HG03354 (cell line): ENCODE measurements around the gene PRDM16.

ENCODE experiments used
- ATAC-seq: cut with Tn5 transposase; IDR thresholded peaks from one replicate; pipeline ENCODE4 v1.9.1; 2021; ENCODE audit warnings: mild to moderate bottlenecking; ENCODE audit not compliant: unreplicated experiment, poor library complexity, severe bottlenecking

The PRDM16 gene

DNA sequence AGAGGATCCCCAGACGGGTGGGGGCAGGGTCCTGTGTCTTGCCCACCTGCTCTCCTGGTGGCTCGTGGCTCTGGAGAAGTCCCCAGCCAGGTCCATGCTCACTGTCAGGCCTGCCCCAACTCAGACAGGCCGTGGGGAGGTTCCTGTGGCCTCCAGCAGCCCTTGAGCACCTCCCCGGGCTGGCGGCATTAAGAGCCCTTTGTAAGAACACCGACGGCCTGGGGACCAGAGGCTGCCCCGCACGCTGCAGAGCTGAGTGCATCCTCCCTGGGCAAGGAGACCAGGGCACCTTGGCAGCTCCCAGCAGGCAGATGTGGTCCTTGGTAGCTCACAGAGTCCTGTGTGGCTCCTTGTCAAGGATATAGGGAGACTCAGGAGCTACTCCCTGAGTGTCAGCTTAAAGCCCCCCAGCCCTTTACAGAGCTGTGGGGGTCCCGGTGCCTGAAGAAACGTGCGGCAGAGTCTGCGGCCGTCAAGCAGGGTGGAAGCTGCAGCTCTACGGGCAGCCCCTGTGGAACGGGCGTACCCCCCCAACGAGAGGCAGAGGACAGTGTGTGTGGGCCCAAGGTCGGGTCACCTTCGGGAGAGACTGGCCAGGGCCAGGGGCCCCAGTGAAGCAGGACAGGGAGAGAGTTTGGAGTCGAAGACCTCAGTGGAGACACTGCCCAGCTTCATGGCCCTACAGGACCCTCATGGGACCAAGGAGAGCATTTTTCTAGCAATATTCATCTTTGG lies 118.6 kb downstream of the PRDM16 start:
- no peak for ATAC-seq

DNA sequence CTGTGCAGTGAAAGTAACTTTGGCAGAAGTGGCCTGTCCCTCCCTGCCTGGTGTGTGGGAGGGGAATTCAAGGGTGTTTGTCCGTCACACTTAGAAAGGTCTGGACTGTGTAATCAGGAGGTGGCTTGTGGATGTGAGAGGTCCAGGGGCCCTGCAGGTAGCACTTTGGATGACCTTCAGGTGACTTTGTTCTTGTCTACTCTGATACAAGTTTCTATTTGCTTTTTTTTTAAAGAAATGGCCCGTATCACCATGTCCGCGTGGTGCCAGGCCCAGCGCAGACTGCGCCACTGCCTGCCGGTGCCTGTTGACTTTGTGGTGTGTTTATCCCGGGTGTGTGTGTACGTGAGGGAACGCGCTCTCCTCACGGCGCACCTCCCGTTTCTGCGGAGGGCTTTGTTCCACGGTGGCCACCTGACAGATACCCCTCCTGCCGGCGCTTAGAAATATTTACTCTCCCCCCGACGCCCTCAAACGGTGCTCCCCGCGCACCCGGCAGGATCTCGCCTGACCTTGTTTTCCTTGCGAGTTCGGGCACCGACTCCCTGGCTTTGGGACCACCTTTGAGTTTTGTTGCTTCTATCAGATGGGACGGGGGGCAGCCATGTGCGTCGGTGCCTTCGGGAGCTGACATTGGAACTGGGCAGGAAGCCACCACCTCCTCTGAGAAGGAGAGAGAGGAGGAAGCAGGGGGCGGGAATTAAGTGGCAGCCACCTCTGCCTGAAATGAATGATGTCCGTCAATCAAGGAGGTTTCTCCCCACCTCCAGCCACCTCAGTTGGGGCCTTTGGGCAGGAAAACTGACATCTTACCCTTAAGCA lies 119.4 kb downstream of the PRDM16 start:
- ATAC-seq = no peak

DNA sequence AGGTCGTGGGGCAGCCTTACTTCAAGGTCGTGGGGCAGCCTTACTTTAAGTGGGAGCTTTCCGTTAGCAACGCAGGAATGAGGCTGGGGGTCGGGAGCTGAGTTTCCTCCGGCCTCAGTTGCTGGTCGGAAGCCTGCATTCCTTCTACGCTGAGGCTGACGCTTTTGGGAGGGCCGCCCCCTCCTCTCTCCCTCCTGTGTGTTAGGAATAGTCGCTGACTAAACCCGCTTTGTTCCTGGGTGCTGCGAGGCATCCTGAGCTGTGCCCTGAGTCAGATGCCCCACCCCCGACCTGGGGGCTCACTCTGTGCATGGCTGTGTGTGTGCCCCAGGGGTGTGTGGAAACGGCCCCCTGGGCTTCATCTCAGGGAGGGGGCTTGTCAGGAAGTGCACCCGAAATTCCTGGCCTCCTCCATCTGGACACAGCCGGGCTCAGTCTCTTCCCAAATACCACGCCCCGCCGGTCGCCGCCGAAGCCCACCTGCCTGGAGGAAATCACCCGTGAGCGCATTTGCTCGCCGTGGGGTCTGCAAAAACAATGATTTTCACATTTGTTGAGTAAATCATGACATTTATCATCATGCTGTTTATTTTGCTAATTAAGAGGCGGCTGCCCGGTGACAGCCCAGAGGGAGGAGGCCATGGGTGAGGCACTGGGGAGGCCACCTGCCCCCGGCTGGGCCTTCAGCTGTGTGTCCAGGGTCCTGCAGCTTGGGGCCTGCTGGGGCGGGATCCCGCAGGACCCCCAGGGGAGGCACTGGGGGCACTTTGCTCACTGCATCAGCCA lies 121.4 kb downstream of the PRDM16 start:
- no peak for ATAC-seq

DNA sequence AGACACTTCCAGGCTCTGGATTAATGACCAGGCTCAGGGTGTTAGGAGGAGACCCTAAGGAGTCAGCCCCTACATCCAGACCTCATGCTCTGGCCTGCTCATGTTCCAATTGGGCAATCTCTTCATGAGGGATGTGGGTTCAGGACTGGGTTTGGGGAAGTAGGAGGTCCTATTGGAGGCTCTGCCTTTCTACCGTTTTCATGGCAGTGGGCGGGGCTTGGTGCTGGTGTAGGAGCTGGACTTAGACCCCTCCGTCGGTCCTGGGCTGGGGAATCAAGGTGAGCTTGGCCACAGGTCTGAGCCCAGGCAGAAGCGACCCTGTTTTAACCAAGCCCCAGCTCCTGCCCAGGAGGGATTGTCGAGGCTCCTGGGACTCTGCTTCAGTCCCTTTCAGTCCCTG lies 123.4 kb downstream of the PRDM16 start:
- no peak for ATAC-seq

DNA sequence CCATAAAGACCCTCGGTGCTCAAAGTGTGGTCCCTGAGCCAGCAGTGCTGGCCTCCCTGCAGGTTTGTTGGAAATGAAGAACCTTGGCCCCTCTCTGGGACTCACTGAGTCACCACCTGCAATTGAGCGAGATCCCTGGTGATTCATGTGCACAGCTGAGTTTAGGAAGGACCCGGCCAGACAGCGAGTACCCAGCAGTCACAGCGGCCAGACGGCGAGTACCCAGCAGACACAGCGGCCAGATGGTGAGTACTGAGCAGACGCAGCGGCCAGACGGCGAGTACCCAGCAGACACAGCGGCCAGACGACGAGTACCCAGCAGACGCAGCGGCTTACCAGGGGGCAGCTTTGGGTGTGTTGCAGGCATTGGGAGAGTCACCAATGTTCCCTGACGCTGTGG lies 123.8 kb downstream of the PRDM16 start:
- ATAC-seq = no peak

DNA sequence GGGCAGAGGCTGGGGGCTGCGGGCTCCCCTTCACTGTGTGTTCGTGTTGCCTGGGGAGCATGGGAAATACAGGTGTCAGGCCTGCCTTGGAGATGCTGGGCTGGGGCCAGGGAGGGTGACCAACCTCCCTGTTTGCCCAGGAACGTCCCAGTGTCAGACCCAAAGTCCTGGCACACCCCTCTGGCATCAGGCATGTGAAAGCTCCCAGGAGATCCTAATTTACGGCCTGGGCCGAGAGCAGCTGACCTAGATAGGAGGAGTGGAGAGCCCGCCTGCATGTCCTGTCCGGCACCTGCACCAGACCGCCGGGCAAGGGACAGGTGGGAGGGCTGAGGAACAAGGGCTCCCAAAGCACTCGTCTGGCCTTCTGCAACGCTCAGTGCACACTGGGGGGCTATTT lies 124.8 kb downstream of the PRDM16 start:
- ATAC-seq = no peak

DNA sequence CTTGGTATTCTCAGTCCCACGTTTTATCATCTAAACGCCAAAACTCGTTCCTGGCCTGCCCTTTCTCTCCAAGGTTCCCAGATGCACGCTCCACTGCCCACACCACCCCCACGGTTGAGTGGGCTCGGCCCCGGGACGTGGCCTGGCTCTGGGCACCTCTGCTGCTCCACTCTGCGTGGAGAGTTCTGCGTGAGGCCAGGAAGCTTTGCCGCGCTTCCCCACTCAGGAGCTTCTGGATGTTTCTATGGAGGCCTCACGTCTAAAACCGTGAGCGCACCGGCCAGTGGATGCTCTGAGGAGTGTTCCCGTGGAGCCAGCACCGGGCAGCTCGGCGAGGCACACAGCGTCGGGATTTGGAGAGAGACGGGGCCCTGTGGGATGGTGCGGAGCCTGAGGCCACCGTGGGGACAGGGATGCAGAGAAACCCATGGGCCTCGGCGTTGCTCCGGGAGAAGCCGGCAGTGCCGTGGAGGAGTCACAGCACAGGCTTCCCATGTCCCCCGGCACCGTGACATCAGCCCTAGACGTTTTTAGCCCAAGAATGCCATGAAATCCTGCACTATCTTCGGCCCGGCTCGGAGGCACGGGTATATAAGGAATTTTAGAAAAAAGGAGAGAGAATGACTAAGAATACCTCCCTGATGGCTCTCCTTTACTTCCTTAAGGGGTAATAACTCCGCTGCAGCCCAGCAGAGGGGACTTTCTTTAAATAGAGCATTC lies 125.9 kb downstream of the PRDM16 start:
- ATAC-seq = no peak

DNA sequence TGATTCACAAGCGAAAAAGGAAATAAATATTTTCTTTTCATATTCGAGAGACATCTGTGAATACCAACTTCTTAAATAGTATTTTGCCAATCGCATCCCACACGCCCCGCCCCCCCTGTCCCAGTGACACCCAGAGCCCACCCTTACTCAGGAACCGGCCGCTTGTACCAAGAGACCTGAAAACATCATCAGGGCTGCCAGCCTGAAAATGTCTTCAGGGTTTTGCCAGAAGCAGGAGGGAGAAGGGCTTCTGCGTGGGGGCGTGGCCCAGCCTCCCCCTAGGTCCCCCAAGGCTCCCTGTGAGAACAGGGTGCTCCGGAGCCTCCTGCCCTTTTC lies 126.4 kb downstream of the PRDM16 start:
- ATAC-seq = no peak

DNA sequence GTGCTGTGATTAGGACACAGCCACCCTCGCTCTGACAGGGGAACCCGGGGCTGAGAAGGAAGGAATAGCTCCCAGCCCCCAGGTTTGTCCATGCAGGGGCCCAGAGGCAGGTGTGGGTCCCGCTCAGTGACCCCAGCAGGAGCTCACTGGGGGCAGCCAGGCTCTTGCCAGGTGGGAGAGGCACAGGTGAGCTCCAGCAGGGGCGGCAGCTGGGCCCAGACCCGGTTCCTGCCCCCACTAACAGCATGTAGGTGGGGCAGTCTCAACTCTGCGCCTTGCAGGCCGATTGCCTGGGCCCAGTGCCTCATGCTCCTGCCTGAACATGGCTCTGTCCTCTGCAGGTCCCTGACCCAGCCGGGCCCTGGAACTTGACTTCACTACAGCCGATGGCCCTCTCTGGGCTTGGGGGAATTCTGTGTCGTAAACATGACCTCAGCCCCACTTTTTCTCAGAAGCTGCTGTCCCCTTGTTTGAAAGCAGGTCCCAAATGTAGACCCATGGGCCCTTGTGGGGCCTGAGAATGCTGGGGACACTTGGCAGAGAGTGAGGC lies 127.0 kb downstream of the PRDM16 start:
- no peak for ATAC-seq

DNA sequence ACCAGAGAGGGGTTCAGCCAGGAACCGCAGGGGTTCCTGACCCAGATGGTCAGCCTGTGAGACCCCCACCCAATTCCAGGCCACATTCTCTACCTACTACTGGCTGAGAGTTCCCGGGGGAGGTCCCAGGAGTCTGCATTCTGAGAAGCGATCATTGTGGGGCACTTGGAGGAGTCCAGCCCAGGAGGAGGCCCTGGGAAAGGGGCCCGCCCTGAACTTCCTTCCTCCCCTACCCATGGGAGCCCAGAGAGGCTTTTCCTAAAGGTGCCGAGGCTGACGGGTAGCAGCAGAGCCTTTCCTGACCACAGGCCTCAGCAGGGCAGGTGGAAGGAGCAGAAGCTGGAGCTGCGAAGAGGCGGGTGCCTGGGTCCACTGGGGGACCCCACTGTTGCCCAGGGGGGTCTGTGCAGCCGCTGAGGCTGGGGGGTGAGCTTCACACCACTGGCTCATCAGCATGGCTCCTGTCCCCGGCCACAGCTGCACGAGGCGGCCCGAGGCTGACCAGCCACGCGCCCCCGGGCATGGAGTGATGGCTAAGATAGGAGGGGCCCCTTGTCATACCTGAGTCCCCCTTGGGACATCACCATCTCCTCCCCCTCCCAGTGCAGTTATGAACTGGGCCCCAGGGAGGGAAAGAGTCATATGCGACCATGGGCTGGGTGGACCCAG lies 127.7 kb downstream of the PRDM16 start:
- ATAC-seq = no peak

DNA sequence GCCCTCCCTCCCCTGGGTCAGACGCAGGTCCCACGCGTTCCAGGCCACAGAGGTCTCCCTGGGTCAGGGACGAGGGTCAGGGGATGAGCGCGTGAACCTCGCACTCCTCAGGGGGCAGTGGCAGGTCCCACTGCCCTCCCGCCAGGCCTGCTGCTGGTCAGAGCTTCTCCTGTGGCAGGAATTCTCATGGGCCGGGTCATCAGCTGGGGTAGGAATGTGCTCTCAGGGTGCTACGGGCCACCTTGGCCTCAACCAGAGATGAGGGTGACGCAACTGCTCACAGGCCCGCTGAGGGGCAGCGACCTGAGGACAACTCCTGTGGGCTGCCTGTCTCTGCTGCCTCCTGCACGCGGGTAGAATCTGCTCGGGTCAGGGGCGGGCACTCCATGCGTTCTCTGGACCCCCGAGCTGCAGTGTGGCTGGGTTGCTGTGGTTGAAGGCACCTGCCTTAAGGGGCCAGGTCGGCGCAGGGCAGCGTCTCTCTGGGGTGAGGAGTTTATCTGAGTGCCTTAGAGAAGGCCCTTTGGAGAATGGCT lies 128.8 kb downstream of the PRDM16 start:
- ATAC-seq = no peak

DNA sequence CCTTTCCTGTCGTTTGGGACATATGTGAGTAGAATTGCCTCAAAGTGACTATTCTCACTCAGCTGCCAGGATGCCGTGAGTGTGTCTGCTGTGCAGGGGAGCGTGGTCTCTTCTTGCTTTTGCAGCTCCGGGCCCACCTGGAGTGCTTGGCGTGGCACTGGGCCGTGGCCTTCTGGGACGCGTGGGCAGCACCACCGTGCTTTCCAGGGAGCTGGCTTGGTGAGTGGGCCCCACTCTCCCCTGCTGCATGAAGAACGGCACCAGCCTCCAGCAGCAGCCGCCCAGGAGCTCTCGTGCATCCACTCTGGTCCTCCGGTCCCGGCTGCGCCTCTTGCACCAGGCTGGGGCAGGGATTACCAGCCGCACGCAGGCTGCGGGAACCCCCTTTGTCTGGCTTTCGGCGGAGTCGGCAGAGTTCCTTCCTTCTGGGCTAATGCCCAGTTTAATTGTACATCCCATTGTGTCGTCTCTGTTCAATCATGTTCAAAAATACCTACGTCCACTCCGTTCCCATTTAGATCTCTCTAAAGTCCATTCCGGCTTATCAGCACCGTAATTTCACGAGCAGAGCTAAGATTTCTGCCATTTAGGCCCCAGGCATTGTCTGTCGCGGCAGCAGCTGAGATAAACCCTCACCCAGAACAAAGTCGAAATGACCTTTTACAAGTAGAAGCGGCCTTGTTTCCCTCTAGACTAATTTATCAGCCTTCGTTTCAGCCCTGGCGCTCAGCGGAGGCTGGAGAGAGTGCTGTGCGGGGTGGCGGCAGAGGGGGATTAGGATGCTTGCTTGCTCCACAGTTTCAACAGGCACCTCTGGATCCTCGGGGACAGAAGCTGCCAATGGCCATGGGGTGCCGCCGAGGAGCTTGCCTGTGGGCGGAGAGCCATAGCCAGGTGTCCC lies 129.6 kb downstream of the PRDM16 start:
- no peak for ATAC-seq

DNA sequence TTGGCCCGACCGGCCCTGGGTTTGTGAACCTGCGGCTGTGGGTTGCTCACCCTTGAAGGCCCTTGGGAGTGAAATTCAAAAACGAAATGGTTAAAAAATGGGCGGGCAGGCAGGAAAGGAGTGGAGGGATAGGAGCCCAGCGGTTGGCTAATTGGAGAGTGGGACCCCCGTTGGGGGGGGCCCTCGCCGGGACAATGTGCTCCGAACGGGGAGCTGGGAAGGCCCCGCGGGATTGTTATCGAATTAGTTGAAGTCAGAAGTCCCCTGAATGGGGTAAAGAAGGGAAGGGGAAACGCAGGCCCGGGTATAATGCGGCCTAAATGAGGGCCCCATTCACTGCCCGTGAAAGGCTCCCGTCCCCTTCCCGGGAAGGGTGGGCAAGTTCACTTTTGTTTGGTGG lies 135.7 kb downstream of the PRDM16 start:
- ATAC-seq = no peak

DNA sequence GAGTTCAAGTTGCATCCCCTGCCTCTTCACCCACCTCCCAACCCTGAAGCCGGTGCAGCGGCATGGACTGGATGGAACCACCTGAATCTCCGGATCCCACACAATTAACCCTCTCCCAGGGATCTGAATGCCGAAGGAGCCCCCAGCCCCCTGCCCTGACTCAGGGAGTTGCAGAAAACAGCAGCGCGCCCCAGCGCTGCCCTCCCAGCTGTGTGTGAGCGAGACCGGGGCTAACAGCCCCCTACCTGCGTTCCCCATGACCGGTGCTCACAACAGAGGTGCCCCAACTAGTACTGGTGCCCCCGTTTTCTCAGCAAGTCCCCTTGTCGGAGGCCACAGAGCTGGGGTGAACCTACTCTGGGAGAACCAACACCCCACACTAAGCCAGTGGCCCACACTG lies 136.8 kb downstream of the PRDM16 start:
- ATAC-seq = no peak

DNA sequence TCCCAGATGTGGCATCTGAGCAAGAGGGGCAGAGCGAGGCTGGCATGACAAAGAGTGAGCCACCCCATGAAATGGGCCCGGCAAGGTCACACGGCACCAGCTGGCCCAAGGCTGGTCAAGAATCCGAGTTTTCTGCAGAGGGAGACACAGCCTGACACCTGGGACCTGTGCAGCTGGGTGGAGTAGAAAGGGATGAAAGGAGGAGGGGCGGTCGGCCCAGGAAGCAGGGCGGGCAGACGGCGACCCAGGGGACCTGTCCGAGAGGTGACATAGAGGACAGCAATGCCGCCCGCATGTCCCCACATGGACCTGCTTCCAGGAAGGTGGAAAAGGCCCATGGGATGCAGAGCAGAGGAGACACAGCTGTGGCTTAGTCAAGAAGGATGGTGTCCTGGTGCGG lies 137.7 kb downstream of the PRDM16 start:
- ATAC-seq = no peak

DNA sequence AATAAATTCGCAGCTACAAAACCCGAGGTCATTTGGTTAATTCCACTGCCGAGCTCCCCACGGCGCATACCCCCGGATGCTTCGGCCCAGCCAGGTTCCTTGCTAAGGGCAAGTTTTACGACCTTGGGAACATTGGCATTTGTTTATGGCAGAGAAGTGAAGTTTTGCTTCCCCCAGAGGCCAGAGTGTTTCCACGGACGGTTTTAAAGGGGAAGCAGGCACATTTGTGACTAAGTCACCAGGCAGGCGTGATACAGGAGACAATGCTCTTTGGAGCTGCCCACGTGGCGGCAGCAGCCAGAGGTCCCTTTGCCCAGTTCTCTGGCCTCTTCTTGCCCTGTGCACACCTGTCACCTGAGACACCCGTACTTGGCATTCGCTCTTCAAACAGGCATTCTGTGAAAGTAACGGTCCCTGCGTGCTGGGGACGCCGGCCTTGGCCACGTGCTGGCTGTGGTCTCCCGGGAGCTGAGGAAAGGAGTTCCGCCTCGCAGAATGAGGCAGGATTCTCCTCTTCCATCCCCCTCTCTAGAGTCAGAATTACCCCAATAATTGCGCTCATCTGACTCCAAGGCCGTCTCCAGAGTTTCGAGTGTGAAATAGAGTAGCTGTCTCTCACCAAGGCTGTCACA lies 138.3 kb downstream of the PRDM16 start:
- no peak for ATAC-seq

DNA sequence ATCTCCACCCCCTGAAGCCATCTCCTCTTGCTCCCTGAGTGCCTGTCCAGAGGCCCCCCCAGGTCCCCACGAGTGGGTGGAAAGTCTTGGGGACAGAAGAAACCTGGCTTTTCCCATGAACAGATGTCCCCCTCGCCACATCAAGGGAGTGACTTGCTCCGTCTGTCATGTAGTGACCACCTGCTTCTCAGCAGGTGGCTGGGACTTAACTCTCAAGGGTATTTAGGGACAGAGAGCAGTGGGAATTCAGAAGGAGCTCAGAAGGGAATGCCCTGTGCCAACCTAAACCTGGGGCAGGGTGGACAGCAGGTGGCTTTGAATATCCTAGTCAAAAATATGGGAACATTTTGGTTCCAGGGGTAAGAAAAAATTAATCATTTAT lies 139.8 kb downstream of the PRDM16 start:
- ATAC-seq = no peak

DNA sequence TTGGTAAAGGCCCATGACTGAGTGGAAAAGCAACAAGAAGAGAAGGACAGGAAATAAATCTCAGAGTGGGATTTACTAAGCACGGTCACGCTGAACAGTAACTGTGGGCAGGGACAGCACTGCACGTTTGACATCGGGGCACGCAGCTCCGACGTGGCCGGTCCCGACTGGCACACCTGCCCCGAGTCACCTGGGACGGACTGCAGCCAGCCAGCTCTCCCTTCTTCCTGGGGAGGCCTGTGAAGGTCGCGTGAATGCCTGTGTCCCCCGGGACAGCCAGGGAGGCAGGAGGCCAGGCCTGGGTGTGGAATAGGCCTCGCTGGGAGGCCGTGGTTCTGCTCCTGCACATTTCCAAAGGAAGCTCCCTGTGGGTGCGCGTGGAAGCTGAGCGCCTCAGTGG lies 140.2 kb downstream of the PRDM16 start:
- no peak for ATAC-seq
